Activated naive CD8-positive, alpha-beta T cell (primary cell): ENCODE results near the gene CCDC92.
A peak's percentile ranks its signal among the peaks of the same experiment; 100 is the strongest.

Source experiments
- H3K27ac Mint-ChIP-seq: one replicate; pipeline ENCODE4 v1.8.0; 2021; ENCODE audit warnings: mixed read lengths
- H3K27me3 Mint-ChIP-seq: one replicate; pipeline ENCODE4 v1.8.0; 2021; ENCODE audit warnings: mixed read lengths
- H3K36me3 Mint-ChIP-seq: one replicate; pipeline ENCODE4 v1.8.0; 2021; ENCODE audit warnings: mixed read lengths
- H3K4me1 Mint-ChIP-seq: one replicate; pipeline ENCODE4 v1.8.0; 2021; ENCODE audit warnings: low read depth, mixed read lengths
- H3K4me3 Mint-ChIP-seq: one replicate; pipeline ENCODE4 v1.8.0; 2021; ENCODE audit warnings: mild to moderate bottlenecking, mixed read lengths
- H3K9me3 Mint-ChIP-seq: one replicate; pipeline ENCODE4 v1.8.0; 2021; ENCODE audit warnings: low read depth, mixed read lengths

CCDC92 gene

DNA sequence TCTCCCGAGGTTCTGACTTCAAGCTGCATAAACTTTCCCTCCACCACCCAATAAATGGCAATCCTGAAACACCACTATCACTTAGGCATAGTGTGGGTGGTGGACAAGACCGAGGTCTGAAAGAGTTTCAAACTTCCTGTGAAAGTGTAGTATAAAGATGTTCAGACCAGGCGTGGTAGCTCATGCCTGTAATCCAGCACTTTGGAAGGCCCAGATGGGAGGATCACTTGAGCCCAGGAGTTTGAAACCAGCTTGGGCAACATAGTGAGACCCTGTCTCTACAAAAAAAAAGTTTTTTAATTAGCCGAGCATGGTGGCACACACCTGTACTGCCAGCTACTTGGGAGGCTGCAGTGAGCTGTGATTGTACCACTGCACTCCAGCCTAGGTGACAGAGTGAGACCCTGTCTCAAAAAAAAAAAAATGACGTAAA lies 61.9 kb downstream of the CCDC92 start:
- Mint-ChIP-seq H3K27me3 (no peaks in the 10 kb centered on the region), H3K4me3 (no peak overlapping the region), H3K27ac (peak overlapping the region; percentile 76), H3K9me3 (no peaks in the 10 kb centered on the region), H3K4me1 (peaks cover 7% of the 10 kb centered on the region), H3K36me3 (no peaks in the 10 kb centered on the region)

GRCh38 chr12:123910057-123910456 lies 62.6 kb downstream of the CCDC92 start:
- Mint-ChIP-seq H3K4me3 (no peak overlapping the region), H3K36me3 (no peaks in the 10 kb centered on the region), H3K4me1 (peaks cover 12% of the 10 kb centered on the region), H3K27me3 (no peaks in the 10 kb centered on the region), H3K9me3 (no peaks in the 10 kb centered on the region), H3K27ac (no peak overlapping the region)

- Mint-ChIP-seq H3K4me3 (no peak overlapping the region), H3K9me3 (no peaks in the 10 kb centered on the region), H3K36me3 (no peaks in the 10 kb centered on the region), H3K27ac (no peak overlapping the region), H3K27me3 (no peaks in the 10 kb centered on the region), H3K4me1 (peaks cover 12% of the 10 kb centered on the region)
These were observed 63.5 kb downstream of the CCDC92 start for GRCh38 chr12:123908884-123909725.

- H3K4me3 Mint-ChIP-seq: no peak overlapping the region
- H3K36me3 Mint-ChIP-seq: no peaks in the 10 kb centered on the region
- no peaks in the 10 kb centered on the region for H3K27me3 Mint-ChIP-seq
- peaks cover 12% of the 10 kb centered on the region for H3K4me1 Mint-ChIP-seq
- H3K27ac Mint-ChIP-seq: no peak overlapping the region
- H3K9me3 Mint-ChIP-seq: no peaks in the 10 kb centered on the region
These were observed 64.7 kb downstream of the CCDC92 start for GRCh38 chr12:123907726-123908476.

DNA sequence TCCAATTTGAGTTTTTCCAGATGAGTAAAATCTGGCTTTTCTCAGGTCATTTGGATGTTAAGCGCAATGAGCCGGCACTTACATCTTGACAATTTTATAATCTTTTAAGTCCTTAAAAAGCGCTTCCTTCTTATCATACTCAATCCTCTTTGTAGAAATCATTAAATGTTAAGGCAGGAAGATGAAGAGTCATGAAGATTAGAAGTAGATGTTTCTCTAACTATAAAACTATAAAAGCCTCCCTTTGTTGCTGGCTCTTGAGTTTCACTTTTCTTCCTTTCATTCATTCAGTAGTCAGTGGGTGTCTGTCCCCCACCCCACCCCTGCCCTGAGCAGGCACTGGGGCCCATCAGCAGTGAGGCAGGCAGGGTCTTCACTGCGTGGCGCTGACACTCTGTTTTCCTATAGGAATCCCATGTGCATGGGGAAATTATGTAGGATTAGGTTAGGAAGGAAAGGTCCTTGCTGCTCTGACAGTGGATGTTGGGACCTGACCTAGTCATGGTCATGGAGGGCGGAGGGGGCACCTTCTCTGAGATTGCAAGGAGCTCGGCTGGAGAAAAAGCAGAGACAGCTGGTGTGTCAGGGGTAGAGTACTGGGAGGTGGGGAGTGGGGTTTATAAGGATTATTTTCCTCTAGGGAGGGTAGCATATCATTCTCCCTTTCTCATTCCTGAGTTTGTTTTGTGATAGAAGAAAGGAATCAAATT lies 65.8 kb downstream of the CCDC92 start:
- no peak overlapping the region for H3K4me3 Mint-ChIP-seq
- H3K9me3 Mint-ChIP-seq: no peaks in the 10 kb centered on the region
- H3K27ac Mint-ChIP-seq: no peak overlapping the region

GRCh38 chr12:123905319-123905925 lies 67.2 kb downstream of the CCDC92 start:
- Mint-ChIP-seq H3K27ac (peak overlapping the region; percentile 37), H3K27me3 (no peaks in the 10 kb centered on the region)

More for the DNA sequence above, 65.8 kb downstream of the CCDC92 start:
- Mint-ChIP-seq H3K36me3 (no peaks in the 10 kb centered on the region), H3K27me3 (no peaks in the 10 kb centered on the region), H3K4me1 (peaks cover 11% of the 10 kb centered on the region)

GRCh38 chr12:123903301-123904065 lies 69.1 kb downstream of the CCDC92 start:
- Mint-ChIP-seq H3K4me3 (no peak overlapping the region), H3K36me3 (no peaks in the 10 kb centered on the region), H3K4me1 (peaks cover 12% of the 10 kb centered on the region), H3K9me3 (no peaks in the 10 kb centered on the region), H3K27ac (no peak overlapping the region), H3K27me3 (no peaks in the 10 kb centered on the region)

More at GRCh38 chr12:123905319-123905925, 67.2 kb downstream of the CCDC92 start:
- Mint-ChIP-seq H3K4me3 (no peak overlapping the region), H3K36me3 (no peaks in the 10 kb centered on the region), H3K4me1 (peaks cover 12% of the 10 kb centered on the region), H3K9me3 (no peaks in the 10 kb centered on the region)

DNA sequence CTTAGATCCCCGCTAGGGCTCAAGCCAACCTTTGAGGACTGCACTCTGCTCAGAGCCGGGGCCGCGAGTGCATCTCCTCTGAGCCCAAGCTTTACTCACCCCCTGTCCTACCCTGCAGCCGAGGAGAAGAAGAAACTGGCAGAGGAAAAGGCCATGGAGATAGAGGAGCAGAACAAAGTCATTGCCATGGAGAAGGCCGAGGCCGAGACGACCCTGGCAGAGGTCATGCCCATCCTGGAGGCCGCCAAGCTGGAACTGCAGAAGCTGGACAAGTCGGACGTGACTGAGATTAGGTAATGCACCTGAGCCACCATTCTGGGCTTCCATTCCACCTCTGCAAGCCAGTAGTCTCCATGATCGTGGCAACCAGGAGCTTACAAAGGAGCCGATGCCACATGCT lies 69.8 kb downstream of the CCDC92 start:
- no peak overlapping the region for H3K27ac Mint-ChIP-seq
- H3K9me3 Mint-ChIP-seq: no peaks in the 10 kb centered on the region
- H3K4me3 Mint-ChIP-seq: no peak overlapping the region
- no peaks in the 10 kb centered on the region for H3K36me3 Mint-ChIP-seq
- H3K27me3 Mint-ChIP-seq: no peaks in the 10 kb centered on the region
- peaks cover 12% of the 10 kb centered on the region for H3K4me1 Mint-ChIP-seq

DNA sequence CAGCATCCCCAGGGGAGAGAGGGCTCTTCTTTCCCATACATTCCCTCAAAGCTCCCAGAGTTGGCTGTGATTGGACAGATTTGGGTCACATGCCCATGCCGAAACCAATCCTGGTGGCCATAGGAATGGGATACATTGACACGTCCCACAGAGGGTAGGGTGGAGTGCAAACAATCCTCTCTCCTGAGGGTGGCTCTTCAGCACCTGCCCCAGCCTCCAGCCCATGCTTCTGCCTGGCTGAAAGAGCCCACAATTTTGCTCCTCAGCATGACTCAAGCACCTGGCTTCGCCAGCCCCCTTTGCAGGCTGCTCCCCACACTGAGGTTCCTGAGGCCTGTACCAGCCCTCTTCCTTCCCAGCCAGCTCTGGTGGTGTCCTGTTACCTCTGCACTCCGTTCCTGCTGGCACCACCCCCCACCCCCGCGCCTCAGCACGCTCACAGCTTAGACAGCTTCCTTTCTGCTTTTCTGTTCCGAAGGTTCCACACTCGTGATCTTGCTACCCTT lies 71.7 kb downstream of the CCDC92 start:
- no peaks in the 10 kb centered on the region for H3K36me3 Mint-ChIP-seq
- peak overlapping the region; percentile 46 for H3K4me3 Mint-ChIP-seq
- no peaks in the 10 kb centered on the region for H3K27me3 Mint-ChIP-seq
- no peak overlapping the region for H3K27ac Mint-ChIP-seq
- peaks cover 12% of the 10 kb centered on the region for H3K4me1 Mint-ChIP-seq
- H3K9me3 Mint-ChIP-seq: no peaks in the 10 kb centered on the region

DNA sequence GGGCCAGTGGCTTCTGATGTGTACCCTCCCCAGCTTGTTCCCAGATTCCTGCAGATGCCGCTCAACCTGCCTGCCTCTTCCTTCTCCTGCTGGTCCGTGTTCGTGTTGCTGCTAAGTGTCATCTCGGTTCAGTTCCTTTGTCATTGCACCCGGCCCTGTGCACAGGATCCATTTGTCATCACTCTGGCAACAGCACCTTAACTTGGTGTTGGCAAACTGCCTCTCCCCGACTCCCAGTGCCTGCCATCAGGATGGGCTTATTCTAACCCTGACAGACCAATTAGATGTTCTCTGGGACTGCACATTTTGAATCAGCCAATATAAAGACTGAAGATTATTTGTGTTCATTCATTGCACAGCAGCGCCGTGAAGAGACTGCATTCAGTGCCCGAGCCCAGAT lies 73.3 kb downstream of the CCDC92 start:
- H3K27me3 Mint-ChIP-seq: no peaks in the 10 kb centered on the region
- H3K4me3 Mint-ChIP-seq: no peak overlapping the region
- H3K9me3 Mint-ChIP-seq: no peaks in the 10 kb centered on the region
- H3K4me1 Mint-ChIP-seq: peaks cover 7% of the 10 kb centered on the region
- no peak overlapping the region for H3K27ac Mint-ChIP-seq
- no peaks in the 10 kb centered on the region for H3K36me3 Mint-ChIP-seq

DNA sequence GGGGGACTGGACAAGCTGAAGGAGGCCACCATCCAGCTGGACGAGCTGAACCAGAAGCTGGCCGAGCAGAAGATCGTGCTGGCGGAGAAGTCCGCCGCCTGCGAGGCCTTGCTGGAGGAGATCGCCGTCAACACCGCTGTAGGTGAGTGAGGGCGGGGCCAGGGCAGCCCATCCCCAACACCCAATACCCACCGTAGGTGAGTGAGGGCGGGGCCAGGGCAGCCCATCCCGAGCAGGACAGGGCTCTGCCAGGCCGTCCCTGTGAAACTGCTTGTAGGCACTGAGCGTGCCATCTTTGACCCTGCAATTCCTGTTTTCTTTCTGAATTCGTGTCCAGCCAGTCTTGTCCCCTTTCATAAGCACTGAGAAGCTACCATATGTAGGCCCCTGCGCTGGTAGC lies 74.0 kb downstream of the CCDC92 start:
- H3K27ac Mint-ChIP-seq: no peak overlapping the region
- no peaks in the 10 kb centered on the region for H3K27me3 Mint-ChIP-seq
- no peaks in the 10 kb centered on the region for H3K36me3 Mint-ChIP-seq
- no peaks in the 10 kb centered on the region for H3K9me3 Mint-ChIP-seq
- peaks cover 7% of the 10 kb centered on the region for H3K4me1 Mint-ChIP-seq
- no peak overlapping the region for H3K4me3 Mint-ChIP-seq

DNA sequence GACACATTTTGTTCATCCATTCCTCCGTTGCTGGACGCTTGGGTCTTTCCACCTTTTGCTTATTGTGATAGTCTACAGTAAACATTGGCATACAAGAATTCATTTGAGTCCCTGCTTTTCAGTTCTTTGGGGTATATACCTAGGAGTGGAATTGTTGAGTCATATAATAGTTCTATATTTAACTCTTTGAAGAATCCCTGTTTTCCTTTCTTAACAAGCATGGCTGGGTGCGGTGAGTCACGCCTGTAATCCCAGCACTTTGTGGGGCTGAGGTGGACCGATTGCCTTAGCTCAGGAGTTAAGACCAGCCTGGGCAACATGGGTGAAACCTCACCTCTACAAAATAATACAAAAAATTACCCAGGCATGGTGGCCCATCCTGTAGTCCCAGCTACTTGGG lies 75.4 kb downstream of the CCDC92 start:
- H3K9me3 Mint-ChIP-seq: no peaks in the 10 kb centered on the region
- no peak overlapping the region for H3K4me3 Mint-ChIP-seq
- no peaks in the 10 kb centered on the region for H3K27me3 Mint-ChIP-seq

GRCh38 chr12:123896767-123897166 lies 75.9 kb downstream of the CCDC92 start:
- Mint-ChIP-seq H3K36me3 (no peaks in the 10 kb centered on the region), H3K27me3 (no peaks in the 10 kb centered on the region), H3K4me3 (no peak overlapping the region), H3K27ac (no peak overlapping the region), H3K4me1 (peaks cover 5% of the 10 kb centered on the region), H3K9me3 (no peaks in the 10 kb centered on the region)

More for the DNA sequence above, 75.4 kb downstream of the CCDC92 start:
- Mint-ChIP-seq H3K36me3 (no peaks in the 10 kb centered on the region), H3K27ac (no peak overlapping the region), H3K4me1 (peaks cover 7% of the 10 kb centered on the region)

- Mint-ChIP-seq H3K9me3 (no peaks in the 10 kb centered on the region), H3K4me1 (no peaks in the 10 kb centered on the region), H3K27ac (no peak overlapping the region), H3K27me3 (no peaks in the 10 kb centered on the region), H3K4me3 (no peak overlapping the region), H3K36me3 (no peaks in the 10 kb centered on the region)
These were observed 77.2 kb downstream of the CCDC92 start for GRCh38 chr12:123895451-123895850.
